HepG2 (cell line): ENCODE results near the gene MTHFD1. TPM values are rescaled to one million over a fixed set of nuclear protein-coding genes. Genes with fewer than 3 reads are reported as not detected.

Source experiments
- ATF7 ChIP-seq, 2 experiments: fragments of 450-650 bp in 1 of 2; sonication (generic) in 1 of 2; formaldehyde crosslinking in 1 of 2; IDR thresholded peaks; 2 replicates each; pipeline versions ENCODE4 v1.4.0 to v1.6.1; 2016 to 2020; ENCODE audit warnings: antibody characterized with exemption in 1 of 2, mild to moderate bottlenecking in 1 of 2, missing genetic modification reagents in 1 of 2
- CCDC6 ChIP-seq: sonication (generic); formaldehyde crosslinking; IDR thresholded peaks from 2 replicates; pipeline ENCODE4 v1.8.1; 2022; ENCODE audit warnings: mild to moderate bottlenecking, missing genetic modification reagents, moderate library complexity
- ELF4 ChIP-seq: sonication (generic); formaldehyde crosslinking; IDR thresholded peaks from 2 replicates; pipeline ENCODE4 v1.5.0; 2020; ENCODE audit warnings: missing genetic modification reagents, mild to moderate bottlenecking, moderate library complexity, borderline replicate concordance
- FOXA3 ChIP-seq: IDR thresholded peaks from 2 replicates; pipeline ENCODE4 v1.6.1; 2016; ENCODE audit warnings: missing genetic modification reagents, missing compliant biosample characterization
- GTF3A ChIP-seq: sonication (generic); formaldehyde crosslinking; conservative IDR thresholded peaks from 2 replicates; pipeline ENCODE4 v1.4.0; 2020; ENCODE audit warnings: mild to moderate bottlenecking, missing genetic modification reagents
- REXO4 ChIP-seq: sonication (generic); formaldehyde crosslinking; IDR thresholded peaks from 2 replicates; pipeline ENCODE4 v1.8.0; 2022; ENCODE audit warnings: missing genetic modification reagents, mild to moderate bottlenecking, borderline replicate concordance
- RFX5 ChIP-seq: IDR thresholded peaks from 2 replicates; pipeline ENCODE4 v1.6.1; 2011; ENCODE audit warnings: low read depth, low read length, improper control_type of control experiment
- SMYD3 ChIP-seq: sonication (generic); formaldehyde crosslinking; IDR thresholded peaks from 2 replicates; pipeline ENCODE4 v1.8.1; 2023; ENCODE audit warnings: mild to moderate bottlenecking, missing genetic modification reagents
- THYN1 ChIP-seq: sonication (generic); formaldehyde crosslinking; IDR thresholded peaks from 2 replicates; pipeline ENCODE4 v1.8.1; 2023; ENCODE audit warnings: low read depth, mild to moderate bottlenecking, moderate library complexity, missing genetic modification reagents, borderline replicate concordance
- ZNF333 ChIP-seq: sonication (generic); formaldehyde crosslinking; IDR thresholded peaks from 2 replicates; pipeline ENCODE4 v1.4.0; 2020; ENCODE audit warnings: mild to moderate bottlenecking, missing genetic modification reagents, borderline replicate concordance
- ZNF430 ChIP-seq: sonication (generic); formaldehyde crosslinking; IDR thresholded peaks from 2 replicates; pipeline ENCODE4 v1.9.0; 2021; ENCODE audit warnings: mild to moderate bottlenecking, missing genetic modification reagents
- ZNF530 ChIP-seq: sonication (generic); formaldehyde crosslinking; IDR thresholded peaks from 2 replicates; pipeline ENCODE4 v1.5.0; 2020; ENCODE audit warnings: low read depth, mild to moderate bottlenecking, missing genetic modification reagents
- ZNF724P ChIP-seq: sonication (generic); formaldehyde crosslinking; IDR thresholded peaks from 2 replicates; pipeline ENCODE4 v1.8.0; 2022; ENCODE audit warnings: missing genetic modification reagents, borderline replicate concordance
- ZNF747 ChIP-seq: sonication (generic); formaldehyde crosslinking; IDR thresholded peaks from 2 replicates; pipeline ENCODE4 v1.8.1; 2023; ENCODE audit warnings: missing genetic modification reagents, mild to moderate bottlenecking, borderline replicate concordance
- polyA plus RNA-seq, 8 experiments: library from polyadenylated mRNA; depleted of rRNA in 3 of 8; stranded (reverse) in 7 of 8; unstranded in 1 of 8; fragments of >200 nt; fragmentation: Illumina TruSeq in 4 of 8; extraction: Trizol in 4 of 8; gene quantifications; 2 replicates each; pipeline versions ENCODE4 v1.2.1 to v1.2.3, GENCODE V29; 2011 to 2016; ENCODE audit warnings: low read depth in 4 of 8, missing spikeins in 1 of 8, mixed read lengths in 1 of 8; ENCODE audit not compliant: insufficient read depth in 1 of 8
- total RNA-seq, 5 experiments: library from RNA; depleted of rRNA; stranded (reverse); fragments of >200 nt; fragmentation: Illumina TruSeq; extraction: Trizol; gene quantifications; 2 replicates each; pipeline ENCODE4 v1.2.3, GENCODE V29; 2016; ENCODE audit warnings: low read depth in 1 of 5
- TF ChIP-seq, protein P1 (sequence below): sonication (generic); formaldehyde crosslinking; IDR thresholded peaks from 2 replicates; pipeline ENCODE4 v1.9.0; 2022; ENCODE audit warnings: missing genetic modification reagents, mild to moderate bottlenecking, borderline replicate concordance
- TF ChIP-seq, protein P2 (sequence below): IDR thresholded peaks from 2 replicates; pipeline ENCODE4 v1.6.1; 2016
- TF ChIP-seq, protein P3 (sequence below): sonication (generic); formaldehyde crosslinking; IDR thresholded peaks from 2 replicates; pipeline ENCODE4 v1.4.0; 2020; ENCODE audit warnings: missing genetic modification reagents
- TF ChIP-seq, protein P4 (sequence below): fragments of 450-650 bp; IDR thresholded peaks from 2 replicates; pipeline ENCODE4 v1.6.1; 2017
- TF ChIP-seq, protein P5 (sequence below): sonication (generic); formaldehyde crosslinking; IDR thresholded peaks from 2 replicates; pipeline ENCODE4 v1.4.0; 2020; ENCODE audit warnings: mild to moderate bottlenecking, missing genetic modification reagents

Gene MTHFD1
- total and polyA plus RNA-seq, 2 of the 13 experiments (the other 11 are each of a cell fraction or from before 2014, with no cell fraction given): 31.0 to 106 TPM

DNA sequence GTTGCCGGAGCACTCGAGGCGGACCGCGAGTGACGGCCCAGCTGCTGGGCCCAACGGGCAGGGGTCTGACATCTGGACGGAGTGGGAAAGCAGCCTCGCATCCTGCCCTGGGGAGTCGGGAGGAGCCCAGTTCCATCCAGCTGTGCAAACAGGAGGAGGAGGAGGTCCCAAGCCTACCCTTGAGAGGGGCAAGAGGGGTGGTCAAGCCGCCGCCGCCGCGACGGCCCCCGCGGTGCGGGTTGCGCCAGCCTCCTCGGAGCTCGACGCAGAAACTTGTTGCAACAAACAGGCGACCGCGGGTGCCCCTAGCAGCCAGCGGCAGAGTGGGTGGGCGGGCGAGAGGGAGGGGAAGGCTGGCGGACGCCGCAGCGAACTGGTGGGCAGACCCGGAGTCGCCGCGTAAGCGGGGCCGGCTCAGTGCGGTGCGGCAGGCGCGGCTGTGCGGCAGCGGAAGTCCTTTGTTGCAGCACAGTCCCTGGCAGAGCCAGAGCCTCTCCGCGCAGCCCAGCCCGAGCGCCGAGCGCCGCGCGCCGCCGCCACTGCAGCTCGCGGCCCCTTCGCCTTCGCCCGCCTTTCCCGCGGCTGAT, 116.2 kb downstream of the MTHFD1 start, which contains the start of gene ZBTB1 (continued):
- TF ChIP-seq ZNF747 (CRISPR knock-in tag) (no peak), ZNF333 (no peak; the same call in 1 of the 2 replicates), ELF4 (CRISPR knock-in tag) (no peak), RFX5 (no peak), ZNF724P (CRISPR knock-in tag) (no peak), GTF3A (CRISPR knock-in tag) (no peak), ZNF530 (CRISPR knock-in tag) (no peak; the same call in 1 of the 2 replicates), SMYD3 (no peak), ZNF430 (no peak), FOXA3 (CRISPR knock-in tag) (peak; percentile 64; the same call in 1 of the 2 replicates), ATF7 (IDR thresholded peaks at IDR 0.05) (no peak), ATF7 (CRISPR knock-in tag; IDR thresholded peaks at IDR 0.05) (no peak), CCDC6 (CRISPR knock-in tag) (no peak), THYN1 (CRISPR knock-in tag) (no peak), REXO4 (CRISPR knock-in tag) (no peak)
- TF ChIP-seq, protein P1, sequence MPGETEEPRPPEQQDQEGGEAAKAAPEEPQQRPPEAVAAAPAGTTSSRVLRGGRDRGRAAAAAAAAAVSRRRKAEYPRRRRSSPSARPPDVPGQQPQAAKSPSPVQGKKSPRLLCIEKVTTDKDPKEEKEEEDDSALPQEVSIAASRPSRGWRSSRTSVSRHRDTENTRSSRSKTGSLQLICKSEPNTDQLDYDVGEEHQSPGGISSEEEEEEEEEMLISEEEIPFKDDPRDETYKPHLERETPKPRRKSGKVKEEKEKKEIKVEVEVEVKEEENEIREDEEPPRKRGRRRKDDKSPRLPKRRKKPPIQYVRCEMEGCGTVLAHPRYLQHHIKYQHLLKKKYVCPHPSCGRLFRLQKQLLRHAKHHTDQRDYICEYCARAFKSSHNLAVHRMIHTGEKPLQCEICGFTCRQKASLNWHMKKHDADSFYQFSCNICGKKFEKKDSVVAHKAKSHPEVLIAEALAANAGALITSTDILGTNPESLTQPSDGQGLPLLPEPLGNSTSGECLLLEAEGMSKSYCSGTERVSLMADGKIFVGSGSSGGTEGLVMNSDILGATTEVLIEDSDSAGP (CRISPR knock-in tag): 0 out of 2 replicates have a peak, but pooled peaks have one; percentile 11
- TF ChIP-seq, protein P2, sequence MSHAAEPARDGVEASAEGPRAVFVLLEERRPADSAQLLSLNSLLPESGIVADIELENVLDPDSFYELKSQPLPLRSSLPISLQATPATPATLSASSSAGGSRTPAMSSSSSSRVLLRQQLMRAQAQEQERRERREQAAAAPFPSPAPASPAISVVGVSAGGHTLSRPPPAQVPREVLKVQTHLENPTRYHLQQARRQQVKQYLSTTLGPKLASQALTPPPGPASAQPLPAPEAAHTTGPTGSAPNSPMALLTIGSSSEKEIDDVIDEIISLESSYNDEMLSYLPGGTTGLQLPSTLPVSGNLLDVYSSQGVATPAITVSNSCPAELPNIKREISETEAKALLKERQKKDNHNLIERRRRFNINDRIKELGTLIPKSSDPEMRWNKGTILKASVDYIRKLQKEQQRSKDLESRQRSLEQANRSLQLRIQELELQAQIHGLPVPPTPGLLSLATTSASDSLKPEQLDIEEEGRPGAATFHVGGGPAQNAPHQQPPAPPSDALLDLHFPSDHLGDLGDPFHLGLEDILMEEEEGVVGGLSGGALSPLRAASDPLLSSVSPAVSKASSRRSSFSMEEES (CRISPR knock-in tag): no peak
- TF ChIP-seq, protein P3, sequence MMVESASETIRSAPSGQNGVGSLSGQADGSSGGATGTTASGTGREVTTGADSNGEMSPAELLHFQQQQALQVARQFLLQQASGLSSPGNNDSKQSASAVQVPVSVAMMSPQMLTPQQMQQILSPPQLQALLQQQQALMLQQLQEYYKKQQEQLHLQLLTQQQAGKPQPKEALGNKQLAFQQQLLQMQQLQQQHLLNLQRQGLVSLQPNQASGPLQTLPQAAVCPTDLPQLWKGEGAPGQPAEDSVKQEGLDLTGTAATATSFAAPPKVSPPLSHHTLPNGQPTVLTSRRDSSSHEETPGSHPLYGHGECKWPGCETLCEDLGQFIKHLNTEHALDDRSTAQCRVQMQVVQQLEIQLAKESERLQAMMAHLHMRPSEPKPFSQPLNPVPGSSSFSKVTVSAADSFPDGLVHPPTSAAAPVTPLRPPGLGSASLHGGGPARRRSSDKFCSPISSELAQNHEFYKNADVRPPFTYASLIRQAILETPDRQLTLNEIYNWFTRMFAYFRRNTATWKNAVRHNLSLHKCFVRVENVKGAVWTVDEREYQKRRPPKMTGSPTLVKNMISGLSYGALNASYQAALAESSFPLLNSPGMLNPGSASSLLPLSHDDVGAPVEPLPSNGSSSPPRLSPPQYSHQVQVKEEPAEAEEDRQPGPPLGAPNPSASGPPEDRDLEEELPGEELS (CRISPR knock-in tag): no peak; the same call in 1 of the 2 replicates
- TF ChIP-seq, protein P4, sequence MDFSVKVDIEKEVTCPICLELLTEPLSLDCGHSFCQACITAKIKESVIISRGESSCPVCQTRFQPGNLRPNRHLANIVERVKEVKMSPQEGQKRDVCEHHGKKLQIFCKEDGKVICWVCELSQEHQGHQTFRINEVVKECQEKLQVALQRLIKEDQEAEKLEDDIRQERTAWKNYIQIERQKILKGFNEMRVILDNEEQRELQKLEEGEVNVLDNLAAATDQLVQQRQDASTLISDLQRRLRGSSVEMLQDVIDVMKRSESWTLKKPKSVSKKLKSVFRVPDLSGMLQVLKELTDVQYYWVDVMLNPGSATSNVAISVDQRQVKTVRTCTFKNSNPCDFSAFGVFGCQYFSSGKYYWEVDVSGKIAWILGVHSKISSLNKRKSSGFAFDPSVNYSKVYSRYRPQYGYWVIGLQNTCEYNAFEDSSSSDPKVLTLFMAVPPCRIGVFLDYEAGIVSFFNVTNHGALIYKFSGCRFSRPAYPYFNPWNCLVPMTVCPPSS: no peak
- TF ChIP-seq, protein P5, sequence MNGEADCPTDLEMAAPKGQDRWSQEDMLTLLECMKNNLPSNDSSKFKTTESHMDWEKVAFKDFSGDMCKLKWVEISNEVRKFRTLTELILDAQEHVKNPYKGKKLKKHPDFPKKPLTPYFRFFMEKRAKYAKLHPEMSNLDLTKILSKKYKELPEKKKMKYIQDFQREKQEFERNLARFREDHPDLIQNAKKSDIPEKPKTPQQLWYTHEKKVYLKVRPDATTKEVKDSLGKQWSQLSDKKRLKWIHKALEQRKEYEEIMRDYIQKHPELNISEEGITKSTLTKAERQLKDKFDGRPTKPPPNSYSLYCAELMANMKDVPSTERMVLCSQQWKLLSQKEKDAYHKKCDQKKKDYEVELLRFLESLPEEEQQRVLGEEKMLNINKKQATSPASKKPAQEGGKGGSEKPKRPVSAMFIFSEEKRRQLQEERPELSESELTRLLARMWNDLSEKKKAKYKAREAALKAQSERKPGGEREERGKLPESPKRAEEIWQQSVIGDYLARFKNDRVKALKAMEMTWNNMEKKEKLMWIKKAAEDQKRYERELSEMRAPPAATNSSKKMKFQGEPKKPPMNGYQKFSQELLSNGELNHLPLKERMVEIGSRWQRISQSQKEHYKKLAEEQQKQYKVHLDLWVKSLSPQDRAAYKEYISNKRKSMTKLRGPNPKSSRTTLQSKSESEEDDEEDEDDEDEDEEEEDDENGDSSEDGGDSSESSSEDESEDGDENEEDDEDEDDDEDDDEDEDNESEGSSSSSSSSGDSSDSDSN (CRISPR knock-in tag): peak; percentile 94
